HepG2 (cell line): ENCODE data around the gene MINDY1. TPM values are rescaled to one million over a fixed set of nuclear protein-coding genes. Genes with fewer than 3 reads are reported as not detected.

Source experiments
- BRD4 ChIP-seq: sonication (generic); formaldehyde crosslinking; IDR thresholded peaks from 2 replicates; pipeline ENCODE4 v1.4.0; 2020; ENCODE audit warnings: missing genetic modification reagents
- FOXC1 ChIP-seq: sonication (generic); formaldehyde crosslinking; IDR thresholded peaks from 2 replicates; pipeline ENCODE4 v1.8.0; 2022; ENCODE audit warnings: mild to moderate bottlenecking, missing genetic modification reagents, borderline replicate concordance
- ISX ChIP-seq: sonication (generic); formaldehyde crosslinking; conservative IDR thresholded peaks from 2 replicates; pipeline ENCODE4 v1.5.0; 2020; ENCODE audit warnings: missing genetic modification reagents
- PAX8 ChIP-seq: sonication (generic); formaldehyde crosslinking; IDR thresholded peaks from 2 replicates; pipeline ENCODE4 v1.8.0; 2022; ENCODE audit warnings: mild to moderate bottlenecking, missing genetic modification reagents, borderline replicate concordance
- ZNF251 ChIP-seq: sonication (generic); formaldehyde crosslinking; IDR thresholded peaks from 2 replicates; pipeline ENCODE4 v1.9.0; 2021; ENCODE audit warnings: mild to moderate bottlenecking, missing genetic modification reagents
- ZNF776 ChIP-seq: sonication (generic); formaldehyde crosslinking; IDR thresholded peaks from 2 replicates; pipeline ENCODE4 v1.4.0; 2020; ENCODE audit warnings: mild to moderate bottlenecking, missing genetic modification reagents
- polyA plus RNA-seq, 8 experiments: library from polyadenylated mRNA; depleted of rRNA in 3 of 8; stranded (reverse) in 7 of 8; unstranded in 1 of 8; fragments of >200 nt; fragmentation: Illumina TruSeq in 4 of 8; extraction: Trizol in 4 of 8; gene quantifications; 2 replicates each; pipeline versions ENCODE4 v1.2.1 to v1.2.3, GENCODE V29; 2011 to 2016; ENCODE audit warnings: low read depth in 4 of 8, missing spikeins in 1 of 8, mixed read lengths in 1 of 8; ENCODE audit not compliant: insufficient read depth in 1 of 8
- total RNA-seq, 5 experiments: library from RNA; depleted of rRNA; stranded (reverse); fragments of >200 nt; fragmentation: Illumina TruSeq; extraction: Trizol; gene quantifications; 2 replicates each; pipeline ENCODE4 v1.2.3, GENCODE V29; 2016; ENCODE audit warnings: low read depth in 1 of 5
- TF ChIP-seq, protein P1 (sequence below), 2 experiments: fragments of 450-650 bp in 1 of 2; sonication (generic) in 1 of 2; formaldehyde crosslinking in 1 of 2; IDR thresholded peaks; 2 replicates each; pipeline versions ENCODE4 v1.6.1 to v1.8.0; 2016 to 2022; ENCODE audit warnings: antibody characterized with exemption in 1 of 2, mild to moderate bottlenecking in 1 of 2, missing genetic modification reagents in 1 of 2
- TF ChIP-seq, protein P2 (sequence below), 2 experiments: sonication (generic) in 1 of 2; formaldehyde crosslinking in 1 of 2; IDR thresholded peaks; 2 replicates each; pipeline versions ENCODE4 v1.4.0 to v1.6.1; 2016 to 2020; ENCODE audit warnings: borderline replicate concordance in 1 of 2, low read depth in 1 of 2, mild to moderate bottlenecking in 1 of 2, missing genetic modification reagents in 1 of 2
- TF ChIP-seq, protein P3 (sequence below): sonication (generic); formaldehyde crosslinking; IDR thresholded peaks from 2 replicates; pipeline ENCODE4 v1.4.0; 2020; ENCODE audit warnings: missing genetic modification reagents, borderline replicate concordance

The MINDY1 gene
- total and polyA plus RNA-seq, 2 of the 13 experiments (the other 11 are each of a cell fraction or from before 2014, with no cell fraction given), result 11.1 to 15.0 TPM

DNA sequence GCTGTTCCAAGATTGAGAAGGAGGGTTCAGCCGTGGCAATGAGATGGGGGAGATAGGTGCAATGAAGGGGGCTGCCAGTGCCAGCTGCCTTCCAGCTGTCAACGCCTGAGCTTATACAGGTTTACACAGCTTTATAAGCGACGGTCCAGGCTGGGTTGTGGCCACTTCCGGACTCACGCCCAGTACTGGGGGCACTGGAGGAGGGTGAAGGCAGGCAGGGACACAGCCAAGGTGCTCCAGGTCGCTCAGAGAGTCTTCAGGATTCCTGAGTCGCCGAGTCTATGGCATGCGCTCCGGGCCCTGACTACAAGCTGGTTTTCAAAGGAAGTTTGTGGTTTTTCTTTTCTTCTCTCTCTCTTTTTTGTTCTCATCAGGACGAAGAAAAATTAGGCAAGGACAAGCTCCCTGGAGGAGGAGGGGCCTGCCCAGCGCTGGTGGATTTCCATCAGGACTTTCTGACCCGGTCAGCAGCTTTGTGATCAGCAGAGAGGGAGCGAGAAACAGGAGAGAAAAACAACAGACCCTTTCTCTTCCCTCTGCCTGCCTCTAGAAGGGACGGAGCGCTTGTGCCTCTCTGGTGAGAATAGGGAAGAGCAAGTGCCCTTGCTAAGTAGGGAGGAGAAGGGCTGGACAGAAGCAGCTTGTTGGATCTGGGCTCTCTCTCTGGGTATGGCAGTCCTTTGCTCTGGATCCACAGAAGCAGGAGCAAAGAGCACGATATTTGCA, at the start of gene MINDY1 (continued):
- TF ChIP-seq, protein P1, sequence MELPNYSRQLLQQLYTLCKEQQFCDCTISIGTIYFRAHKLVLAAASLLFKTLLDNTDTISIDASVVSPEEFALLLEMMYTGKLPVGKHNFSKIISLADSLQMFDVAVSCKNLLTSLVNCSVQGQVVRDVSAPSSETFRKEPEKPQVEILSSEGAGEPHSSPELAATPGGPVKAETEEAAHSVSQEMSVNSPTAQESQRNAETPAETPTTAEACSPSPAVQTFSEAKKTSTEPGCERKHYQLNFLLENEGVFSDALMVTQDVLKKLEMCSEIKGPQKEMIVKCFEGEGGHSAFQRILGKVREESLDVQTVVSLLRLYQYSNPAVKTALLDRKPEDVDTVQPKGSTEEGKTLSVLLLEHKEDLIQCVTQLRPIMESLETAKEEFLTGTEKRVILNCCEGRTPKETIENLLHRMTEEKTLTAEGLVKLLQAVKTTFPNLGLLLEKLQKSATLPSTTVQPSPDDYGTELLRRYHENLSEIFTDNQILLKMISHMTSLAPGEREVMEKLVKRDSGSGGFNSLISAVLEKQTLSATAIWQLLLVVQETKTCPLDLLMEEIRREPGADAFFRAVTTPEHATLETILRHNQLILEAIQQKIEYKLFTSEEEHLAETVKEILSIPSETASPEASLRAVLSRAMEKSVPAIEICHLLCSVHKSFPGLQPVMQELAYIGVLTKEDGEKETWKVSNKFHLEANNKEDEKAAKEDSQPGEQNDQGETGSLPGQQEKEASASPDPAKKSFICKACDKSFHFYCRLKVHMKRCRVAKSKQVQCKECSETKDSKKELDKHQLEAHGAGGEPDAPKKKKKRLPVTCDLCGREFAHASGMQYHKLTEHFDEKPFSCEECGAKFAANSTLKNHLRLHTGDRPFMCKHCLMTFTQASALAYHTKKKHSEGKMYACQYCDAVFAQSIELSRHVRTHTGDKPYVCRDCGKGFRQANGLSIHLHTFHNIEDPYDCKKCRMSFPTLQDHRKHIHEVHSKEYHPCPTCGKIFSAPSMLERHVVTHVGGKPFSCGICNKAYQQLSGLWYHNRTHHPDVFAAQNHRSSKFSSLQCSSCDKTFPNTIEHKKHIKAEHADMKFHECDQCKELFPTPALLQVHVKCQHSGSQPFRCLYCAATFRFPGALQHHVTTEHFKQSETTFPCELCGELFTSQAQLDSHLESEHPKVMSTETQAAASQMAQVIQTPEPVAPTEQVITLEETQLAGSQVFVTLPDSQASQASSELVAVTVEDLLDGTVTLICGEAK (IDR thresholded peaks at IDR 0.05), result no peak
- TF ChIP-seq, protein P1 (CRISPR knock-in tag; IDR thresholded peaks at IDR 0.05), result no peak
- TF ChIP-seq ZNF776 (CRISPR knock-in tag), result no peak
- TF ChIP-seq, protein P2, sequence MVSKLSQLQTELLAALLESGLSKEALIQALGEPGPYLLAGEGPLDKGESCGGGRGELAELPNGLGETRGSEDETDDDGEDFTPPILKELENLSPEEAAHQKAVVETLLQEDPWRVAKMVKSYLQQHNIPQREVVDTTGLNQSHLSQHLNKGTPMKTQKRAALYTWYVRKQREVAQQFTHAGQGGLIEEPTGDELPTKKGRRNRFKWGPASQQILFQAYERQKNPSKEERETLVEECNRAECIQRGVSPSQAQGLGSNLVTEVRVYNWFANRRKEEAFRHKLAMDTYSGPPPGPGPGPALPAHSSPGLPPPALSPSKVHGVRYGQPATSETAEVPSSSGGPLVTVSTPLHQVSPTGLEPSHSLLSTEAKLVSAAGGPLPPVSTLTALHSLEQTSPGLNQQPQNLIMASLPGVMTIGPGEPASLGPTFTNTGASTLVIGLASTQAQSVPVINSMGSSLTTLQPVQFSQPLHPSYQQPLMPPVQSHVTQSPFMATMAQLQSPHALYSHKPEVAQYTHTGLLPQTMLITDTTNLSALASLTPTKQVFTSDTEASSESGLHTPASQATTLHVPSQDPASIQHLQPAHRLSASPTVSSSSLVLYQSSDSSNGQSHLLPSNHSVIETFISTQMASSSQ (IDR thresholded peaks at IDR 0.05; ENCODE audit: low read depth), result no peak
- TF ChIP-seq, protein P2 (CRISPR knock-in tag; IDR thresholded peaks at IDR 0.05; ENCODE audit: borderline replicate concordance), result no peak
- no peak for TF ChIP-seq BRD4 (CRISPR knock-in tag)
- TF ChIP-seq ZNF251 (CRISPR knock-in tag), result no peak
- no peak for TF ChIP-seq PAX8 (CRISPR knock-in tag)
- TF ChIP-seq, protein P3, sequence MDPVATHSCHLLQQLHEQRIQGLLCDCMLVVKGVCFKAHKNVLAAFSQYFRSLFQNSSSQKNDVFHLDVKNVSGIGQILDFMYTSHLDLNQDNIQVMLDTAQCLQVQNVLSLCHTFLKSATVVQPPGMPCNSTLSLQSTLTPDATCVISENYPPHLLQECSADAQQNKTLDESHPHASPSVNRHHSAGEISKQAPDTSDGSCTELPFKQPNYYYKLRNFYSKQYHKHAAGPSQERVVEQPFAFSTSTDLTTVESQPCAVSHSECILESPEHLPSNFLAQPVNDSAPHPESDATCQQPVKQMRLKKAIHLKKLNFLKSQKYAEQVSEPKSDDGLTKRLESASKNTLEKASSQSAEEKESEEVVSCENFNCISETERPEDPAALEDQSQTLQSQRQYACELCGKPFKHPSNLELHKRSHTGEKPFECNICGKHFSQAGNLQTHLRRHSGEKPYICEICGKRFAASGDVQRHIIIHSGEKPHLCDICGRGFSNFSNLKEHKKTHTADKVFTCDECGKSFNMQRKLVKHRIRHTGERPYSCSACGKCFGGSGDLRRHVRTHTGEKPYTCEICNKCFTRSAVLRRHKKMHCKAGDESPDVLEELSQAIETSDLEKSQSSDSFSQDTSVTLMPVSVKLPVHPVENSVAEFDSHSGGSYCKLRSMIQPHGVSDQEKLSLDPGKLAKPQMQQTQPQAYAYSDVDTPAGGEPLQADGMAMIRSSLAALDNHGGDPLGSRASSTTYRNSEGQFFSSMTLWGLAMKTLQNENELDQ (CRISPR knock-in tag), result no peak
- no peak for TF ChIP-seq FOXC1 (CRISPR knock-in tag)
- TF ChIP-seq ISX, result no peak
